ENCODE results near the gene GGA2.

DNA sequence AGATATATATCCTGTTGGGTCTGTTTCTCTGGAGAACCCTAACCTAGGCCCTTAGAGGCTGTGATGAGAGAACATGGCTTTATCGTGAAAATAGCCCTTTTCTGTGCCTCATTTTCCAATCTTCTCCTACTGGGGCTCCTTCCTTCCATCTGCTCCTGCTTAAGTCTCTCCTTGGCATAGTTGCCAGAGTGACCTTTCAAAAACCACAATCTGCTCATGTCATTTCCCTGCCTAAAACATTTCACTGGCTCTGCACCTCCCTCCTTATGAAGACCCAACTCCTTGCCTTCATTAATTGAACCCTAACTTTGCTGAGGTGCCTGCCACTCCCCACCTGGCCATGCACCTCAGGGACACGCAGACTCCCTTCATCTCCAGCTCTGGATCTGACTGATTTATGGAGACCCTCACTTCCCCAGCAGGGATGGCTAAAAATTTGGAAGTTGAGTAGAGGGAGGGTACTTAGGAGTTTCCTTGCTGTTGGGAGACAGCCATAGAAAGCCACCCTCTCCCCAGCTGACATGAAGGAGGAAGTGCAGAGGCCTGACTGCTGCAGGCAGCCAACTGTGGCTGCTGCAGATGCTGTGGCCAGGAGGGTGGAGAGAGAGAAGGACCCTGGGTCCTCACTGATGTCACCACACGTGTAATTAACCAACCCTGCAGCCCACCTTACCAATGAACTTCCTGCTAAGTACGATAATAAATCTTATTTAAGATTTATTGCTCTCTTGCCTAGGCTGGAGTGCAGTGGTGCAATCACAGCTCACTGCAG lies 6.3 kb upstream of the GGA2 start:
- no peak for TF ChIP-seq ZNF660 (tag by site-specific recombination; IDR thresholded peaks at IDR 0.05)
- TF ChIP-seq, protein P1, sequence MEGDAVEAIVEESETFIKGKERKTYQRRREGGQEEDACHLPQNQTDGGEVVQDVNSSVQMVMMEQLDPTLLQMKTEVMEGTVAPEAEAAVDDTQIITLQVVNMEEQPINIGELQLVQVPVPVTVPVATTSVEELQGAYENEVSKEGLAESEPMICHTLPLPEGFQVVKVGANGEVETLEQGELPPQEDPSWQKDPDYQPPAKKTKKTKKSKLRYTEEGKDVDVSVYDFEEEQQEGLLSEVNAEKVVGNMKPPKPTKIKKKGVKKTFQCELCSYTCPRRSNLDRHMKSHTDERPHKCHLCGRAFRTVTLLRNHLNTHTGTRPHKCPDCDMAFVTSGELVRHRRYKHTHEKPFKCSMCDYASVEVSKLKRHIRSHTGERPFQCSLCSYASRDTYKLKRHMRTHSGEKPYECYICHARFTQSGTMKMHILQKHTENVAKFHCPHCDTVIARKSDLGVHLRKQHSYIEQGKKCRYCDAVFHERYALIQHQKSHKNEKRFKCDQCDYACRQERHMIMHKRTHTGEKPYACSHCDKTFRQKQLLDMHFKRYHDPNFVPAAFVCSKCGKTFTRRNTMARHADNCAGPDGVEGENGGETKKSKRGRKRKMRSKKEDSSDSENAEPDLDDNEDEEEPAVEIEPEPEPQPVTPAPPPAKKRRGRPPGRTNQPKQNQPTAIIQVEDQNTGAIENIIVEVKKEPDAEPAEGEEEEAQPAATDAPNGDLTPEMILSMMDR (tag by site-specific recombination; IDR thresholded peaks at IDR 0.05): no peak
- TF ChIP-seq, protein P2, sequence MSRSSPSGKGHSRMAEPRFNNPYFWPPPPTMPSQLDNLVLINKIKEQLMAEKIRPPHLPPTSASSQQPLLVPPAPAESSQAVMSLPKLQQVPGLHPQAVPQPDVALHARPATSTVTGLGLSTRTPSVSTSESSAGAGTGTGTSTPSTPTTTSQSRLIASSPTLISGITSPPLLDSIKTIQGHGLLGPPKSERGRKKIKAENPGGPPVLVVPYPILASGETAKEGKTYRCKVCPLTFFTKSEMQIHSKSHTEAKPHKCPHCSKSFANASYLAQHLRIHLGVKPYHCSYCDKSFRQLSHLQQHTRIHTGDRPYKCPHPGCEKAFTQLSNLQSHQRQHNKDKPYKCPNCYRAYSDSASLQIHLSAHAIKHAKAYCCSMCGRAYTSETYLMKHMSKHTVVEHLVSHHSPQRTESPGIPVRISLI (tag by site-specific recombination; IDR thresholded peaks at IDR 0.05): no peak
- no peak for TF ChIP-seq ZNF274 (IDR thresholded peaks at IDR 0.05; ENCODE audit: low read length)
- no peak for TF ChIP-seq ZNF274 (tag by site-specific recombination; IDR thresholded peaks at IDR 0.05; ENCODE audit: borderline replicate concordance)
- TF ChIP-seq TCF7L2 (IDR thresholded peaks at IDR 0.05; ENCODE audit: borderline replicate concordance, low read depth, low read length): no peak
- no peak for TF ChIP-seq ZNF121 (tag by site-specific recombination; IDR thresholded peaks at IDR 0.05)
- TF ChIP-seq, protein P3, sequence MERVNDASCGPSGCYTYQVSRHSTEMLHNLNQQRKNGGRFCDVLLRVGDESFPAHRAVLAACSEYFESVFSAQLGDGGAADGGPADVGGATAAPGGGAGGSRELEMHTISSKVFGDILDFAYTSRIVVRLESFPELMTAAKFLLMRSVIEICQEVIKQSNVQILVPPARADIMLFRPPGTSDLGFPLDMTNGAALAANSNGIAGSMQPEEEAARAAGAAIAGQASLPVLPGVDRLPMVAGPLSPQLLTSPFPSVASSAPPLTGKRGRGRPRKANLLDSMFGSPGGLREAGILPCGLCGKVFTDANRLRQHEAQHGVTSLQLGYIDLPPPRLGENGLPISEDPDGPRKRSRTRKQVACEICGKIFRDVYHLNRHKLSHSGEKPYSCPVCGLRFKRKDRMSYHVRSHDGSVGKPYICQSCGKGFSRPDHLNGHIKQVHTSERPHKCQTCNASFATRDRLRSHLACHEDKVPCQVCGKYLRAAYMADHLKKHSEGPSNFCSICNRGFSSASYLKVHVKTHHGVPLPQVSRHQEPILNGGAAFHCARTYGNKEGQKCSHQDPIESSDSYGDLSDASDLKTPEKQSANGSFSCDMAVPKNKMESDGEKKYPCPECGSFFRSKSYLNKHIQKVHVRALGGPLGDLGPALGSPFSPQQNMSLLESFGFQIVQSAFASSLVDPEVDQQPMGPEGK (tag by site-specific recombination; IDR thresholded peaks at IDR 0.05): no peak

All from HEK293 (cell line).